Stimulated activated CD8-positive, alpha-beta memory T cell treated with anti-CD3 and anti-CD28 coated beads, Interleukin-7, amount 100 ng/mL, for 4 hours (primary cell): ENCODE results near the gene FDXR.
"Not testable (repeated sequence)": the region's sequence is repeated elsewhere in the genome, so short reads cannot be mapped to it uniquely, and the experiment has no call there.

ENCODE experiments used
- DNase-seq, 2 donors: peaks; one replicate each; pipeline ENCODE4 v3.0.0-alpha.2; 2020; ENCODE audit warnings: low read depth in 2 of 2

The FDXR gene

GRCh38 chr17:74872313-74873036, at the start of gene FDXR:
Gene FDXR, minus strand, starts transcription at chr17:74872994. Its CDS starts 50 bp downstream, at chr17:74872944.
- no peak for DNase-seq

- DNase-seq, result no peak
Observed at GRCh38 chr17:74922172-74922571, 49.4 kb upstream of the FDXR start.

- no peak for DNase-seq
Observed at GRCh38 chr17:74921769-74922168, 49.0 kb upstream of the FDXR start.

- no peak for DNase-seq
Observed at GRCh38 chr17:74921026-74921681, 48.4 kb upstream of the FDXR start.

- no peak for DNase-seq
Observed at GRCh38 chr17:74920642-74921025, 47.8 kb upstream of the FDXR start.

- DNase-seq, result no peak
Observed at GRCh38 chr17:74920306-74920620, 47.5 kb upstream of the FDXR start.

GRCh38 chr17:74919440-74920305, 46.9 kb upstream of the FDXR start:
- DNase-seq, result no peak

- no peak for DNase-seq
Observed at GRCh38 chr17:74918906-74919305, 46.1 kb upstream of the FDXR start.

GRCh38 chr17:74917430-74917829, 44.6 kb upstream of the FDXR start:
- no peak for DNase-seq

- no peak for DNase-seq
Observed at GRCh38 chr17:74916851-74917199, 44.0 kb upstream of the FDXR start.

- no peak for DNase-seq
Observed at GRCh38 chr17:74916136-74916850, 43.5 kb upstream of the FDXR start.

- not testable (repeated sequence) for DNase-seq
Observed at GRCh38 chr17:74911423-74911822, 38.6 kb upstream of the FDXR start.

GRCh38 chr17:74909097-74909496, 36.3 kb upstream of the FDXR start:
- not testable (repeated sequence) for DNase-seq

GRCh38 chr17:74907012-74907411, 34.2 kb upstream of the FDXR start:
- no peak for DNase-seq

GRCh38 chr17:74906214-74906793, 33.5 kb upstream of the FDXR start:
- not testable (repeated sequence) for DNase-seq

GRCh38 chr17:74904687-74905409, 32.1 kb upstream of the FDXR start:
- DNase-seq, result no peak

GRCh38 chr17:74903671-74904070, 30.9 kb upstream of the FDXR start:
- DNase-seq, result no peak

GRCh38 chr17:74903034-74903433, 30.2 kb upstream of the FDXR start:
- no peak for DNase-seq

GRCh38 chr17:74901353-74902135, 28.8 kb upstream of the FDXR start:
- DNase-seq, result no peak

GRCh38 chr17:74900208-74900607, 27.4 kb upstream of the FDXR start:
- DNase-seq, result no peak
